Loucy (cell line): Measurements from ENCODE around the gene SREK1IP1.

Source experiments
- CTCF ChIP-seq: fragments of 200-600 bp; sonication (generic); conservative IDR thresholded peaks from 2 replicates; pipeline ENCODE4 v1.5.1; 2014; ENCODE audit warnings: mild to moderate bottlenecking, antibody characterized with exemption, low read length
- EZH2phosphoT487 ChIP-seq: fragments of 200-600 bp; IDR thresholded peaks from 2 replicates; pipeline ENCODE4 v1.6.1; 2018; ENCODE audit warnings: antibody characterized with exemption, mild to moderate bottlenecking, moderate library complexity, borderline replicate concordance

DNA sequence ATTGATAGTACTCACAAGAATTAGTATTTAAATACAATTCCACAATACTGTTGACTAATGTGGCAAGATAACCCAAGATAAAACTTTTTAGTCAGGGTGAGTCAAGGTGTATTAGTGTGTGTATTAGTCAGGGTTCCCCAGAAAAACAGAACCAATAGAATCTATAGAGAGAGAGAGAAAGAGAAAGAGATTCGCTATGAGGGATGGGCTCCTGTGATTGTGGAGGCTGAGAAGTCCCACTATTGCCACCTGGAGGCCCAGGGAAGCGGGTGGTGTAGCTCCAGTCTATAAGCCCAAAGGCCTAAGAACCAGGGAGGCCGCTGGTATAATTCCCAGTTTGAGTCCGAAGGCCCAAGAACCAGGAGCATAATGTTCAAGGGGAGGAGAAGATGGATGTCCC is 88.2 kb downstream of the SREK1IP1 start:
- TF ChIP-seq CTCF (peak; percentile 45), EZH2phosphoT487 (no peak)
